ENCODE measurements around the gene RTL5. TPM values are rescaled to one million over a fixed set of nuclear protein-coding genes. Genes with fewer than 3 reads are reported as not detected.

RTL5 gene
- polyA plus RNA-seq, 1 of the 3 experiments (the other 2 are of a cell fraction) = 1.8 TPM

- no peak for TF ChIP-seq USF1 (IDR thresholded peaks at IDR 0.05; ENCODE audit: borderline replicate concordance, low read depth)
- no peak for TF ChIP-seq POLR2AphosphoS5 (IDR thresholded peaks at IDR 0.05; ENCODE audit: low read depth, low read length)
- TF ChIP-seq GATA2 (CRISPR knock-in tag; IDR thresholded peaks at IDR 0.05) = no peak
- no peak for TF ChIP-seq TEAD4 (IDR thresholded peaks at IDR 0.05; ENCODE audit: borderline replicate concordance, insufficient read depth)
- TF ChIP-seq FOXM1 (IDR thresholded peaks at IDR 0.05; ENCODE audit: low read depth) = no peak
Measured at GRCh38 chrX:72127332-72127731, 4.4 kb downstream of the RTL5 start (continued).

DNA sequence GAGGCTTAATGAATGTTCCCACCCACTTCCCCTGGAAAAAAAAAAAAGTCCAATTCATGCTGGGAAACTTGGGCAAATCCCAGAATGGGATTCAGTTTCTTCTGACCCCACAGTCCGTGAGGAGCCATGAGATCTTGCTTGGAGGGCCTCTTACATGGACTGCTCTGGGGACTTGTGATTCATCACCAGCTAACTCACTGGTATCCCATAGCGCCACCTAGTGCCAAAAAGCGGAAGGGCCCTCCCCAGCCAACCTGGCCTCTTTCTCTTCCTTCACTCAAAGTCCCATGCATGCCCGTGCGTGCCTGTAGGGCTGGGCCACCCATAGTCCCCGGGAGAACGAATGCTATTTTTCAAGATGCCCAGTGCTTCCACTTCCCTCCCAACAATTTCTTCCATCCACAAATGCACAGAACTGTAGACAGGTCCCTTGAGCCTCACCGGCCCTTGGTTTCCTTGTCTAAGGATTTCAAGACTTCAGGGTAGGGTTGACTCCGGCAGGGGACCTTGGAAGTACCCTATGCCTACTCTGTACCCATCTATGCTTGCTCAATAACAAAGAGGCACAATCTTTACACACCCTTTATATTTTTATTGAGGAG lies 5.1 kb downstream of the RTL5 start:
- DNase-seq = peak; percentile 82

More for the DNA sequence above, 5.1 kb downstream of the RTL5 start:
- H3K4me3 ChIP-seq (ENCODE audit: low read depth in 2 of 2, low read length in 1 of 2) = no peak overlapping the region; a peak in 1 of 4 replicates
- TF ChIP-seq, protein P1, sequence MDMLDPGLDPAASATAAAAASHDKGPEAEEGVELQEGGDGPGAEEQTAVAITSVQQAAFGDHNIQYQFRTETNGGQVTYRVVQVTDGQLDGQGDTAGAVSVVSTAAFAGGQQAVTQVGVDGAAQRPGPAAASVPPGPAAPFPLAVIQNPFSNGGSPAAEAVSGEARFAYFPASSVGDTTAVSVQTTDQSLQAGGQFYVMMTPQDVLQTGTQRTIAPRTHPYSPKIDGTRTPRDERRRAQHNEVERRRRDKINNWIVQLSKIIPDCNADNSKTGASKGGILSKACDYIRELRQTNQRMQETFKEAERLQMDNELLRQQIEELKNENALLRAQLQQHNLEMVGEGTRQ (IDR thresholded peaks at IDR 0.05; ENCODE audit: borderline replicate concordance, low read depth, low read length) = no peak
- no peak for TF ChIP-seq REST (IDR thresholded peaks at IDR 0.05; ENCODE audit: low read depth, low read length)
- TF ChIP-seq FOSL2 (IDR thresholded peaks at IDR 0.05; ENCODE audit: borderline replicate concordance, low read depth) = peak; percentile 61
- TF ChIP-seq MXI1 (IDR thresholded peaks at IDR 0.05; ENCODE audit: low read depth, low read length) = peak; percentile 22; the same call in 1 of the 2 replicates
- TF ChIP-seq RAD21 (IDR thresholded peaks at IDR 0.05; ENCODE audit: low read length) = peak; percentile 95
- TF ChIP-seq SMC3 (IDR thresholded peaks at IDR 0.05; ENCODE audit: low read depth, low read length) = peak; percentile 88
- TF ChIP-seq RFX5 (IDR thresholded peaks at IDR 0.05; ENCODE audit: low read length) = peak; percentile 36; the same call in 1 of the 2 replicates
- peak; percentile 95 for TF ChIP-seq CTCF (IDR thresholded peaks at IDR 0.05)
- H3K36me3 ChIP-seq (replicated peaks in 1 of 2; ENCODE audit: control insufficient read depth in 1 of 2, insufficient read depth in 2 of 2, low read length in 1 of 2) = no peaks in the 10 kb centered on the region
- no peak overlapping the region for H2AFZ ChIP-seq (ENCODE audit: low read depth)
- H3K79me2 ChIP-seq (ENCODE audit: insufficient read depth) = no peaks in the 10 kb centered on the region
- no peaks in the 10 kb centered on the region for H3K9me3 ChIP-seq
- H4K20me1 ChIP-seq (ENCODE audit: insufficient read depth) = no peaks in the 10 kb centered on the region
- no peaks in the 10 kb centered on the region for H3F3A ChIP-seq (replicated peaks; ENCODE audit: insufficient read depth)
- ChIA-PET CTCF (interaction anchor here (0.6 to 15.8 kb wide), 43 partner anchors 10 to 590 kb away, joined by 3 to 257 read pairs (median 5); partner anchors contain the start of genes PIN4 and RPS4X), POLR2A (interaction anchor here (0.6 to 2.1 kb wide), 10 partner anchors 12 to 142 kb away, joined by 3 to 11 read pairs (median 5); partner anchors contain the start of gene PIN4)
- H3K4me2 ChIP-seq = 0 out of 2 replicates have a peak overlapping the region, but pooled peaks have one; percentile 46
- H3K27ac ChIP-seq (ENCODE audit: low read depth in 2 of 2, low read length in 1 of 2) = peak overlapping the region in 1 of 2 experiments; percentile 93; a peak in 2 of 4 replicates
- H3K27me3 ChIP-seq (ENCODE audit: insufficient read depth) = peaks cover 5% of the 10 kb centered on the region; the same call in 1 of the 2 replicates
- H3K4me1 ChIP-seq (ENCODE audit: control insufficient read depth in 1 of 2, insufficient read depth in 2 of 2, low read depth in 1 of 2, low read length in 1 of 2) = peaks cover 14 to 80% of the 10 kb centered on the region in 2 experiments; a peak in 3 of 4 replicates
- WGBS (ENCODE audit: low lambda C conversion rate) = 21% methylated on average over 9 of the region's 9 CpGs
- H3K9me2 ChIP-seq = no peaks in the 10 kb centered on the region
- H3K9ac ChIP-seq = no peak overlapping the region
